Upper lobe of left lung (tissue), 4 donors: ENCODE measurements around the gene HMGB2.

Experiments used
- CTCF ChIP-seq, 6 experiments: fragments of 450-650 bp in 4 of 6; fragments of 200-600 bp in 2 of 6; sonication (generic) in 2 of 6; IDR thresholded peaks; one replicate each; pipeline ENCODE4 v1.5.1; 2016 to 2019; ENCODE audit warnings: antibody characterized with exemption in 6 of 6
- POLR2A ChIP-seq, 4 donors: fragments of 450-650 bp; IDR thresholded peaks; one replicate each; pipeline ENCODE4 v1.5.1; 2016 to 2017; ENCODE audit warnings: antibody characterized with exemption in 4 of 4, mild to moderate bottlenecking in 2 of 4
- POLR2AphosphoS5 ChIP-seq, 2 donors: sonication (generic); formaldehyde crosslinking; IDR thresholded peaks; one replicate each; pipeline ENCODE4 v1.5.1; 2017; ENCODE audit warnings: antibody characterized with exemption in 2 of 2

DNA sequence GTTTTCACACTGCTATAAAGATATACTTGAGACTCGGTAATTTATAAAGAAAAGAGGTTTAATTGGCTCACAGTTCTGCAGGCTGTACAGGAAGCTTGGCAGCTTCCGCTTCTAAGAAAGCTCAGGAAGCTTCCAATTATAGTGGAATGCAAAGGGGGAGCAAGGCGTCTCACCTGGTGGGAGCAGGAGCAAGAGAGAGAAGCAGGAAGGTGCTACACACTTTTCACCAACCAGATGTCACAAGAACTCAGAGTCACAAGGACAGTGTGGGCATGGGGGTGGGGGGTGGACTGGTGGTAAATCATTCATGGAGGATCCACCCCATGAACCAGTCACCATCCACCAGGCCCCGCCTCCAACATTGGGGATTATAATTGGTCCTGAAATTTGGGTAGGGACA, 22.8 kb downstream of the HMGB2 start:
- TF ChIP-seq CTCF (IDR thresholded peaks at IDR 0.05) (no peak), POLR2A (IDR thresholded peaks at IDR 0.05) (no peak), POLR2AphosphoS5 (IDR thresholded peaks at IDR 0.05) (no peak)
